Measurements from ENCODE around the gene GIGYF1. TPM values are rescaled to one million over a fixed set of nuclear protein-coding genes. Genes with fewer than 3 reads are reported as not detected.
A peak's percentile ranks its signal among the peaks of the same experiment; 100 is the strongest.

Gene GIGYF1
- total and polyA plus RNA-seq, 2 of the 13 experiments (the other 11 are each of a cell fraction or from before 2014, with no cell fraction given) = 7.6 to 16.1 TPM

DNA sequence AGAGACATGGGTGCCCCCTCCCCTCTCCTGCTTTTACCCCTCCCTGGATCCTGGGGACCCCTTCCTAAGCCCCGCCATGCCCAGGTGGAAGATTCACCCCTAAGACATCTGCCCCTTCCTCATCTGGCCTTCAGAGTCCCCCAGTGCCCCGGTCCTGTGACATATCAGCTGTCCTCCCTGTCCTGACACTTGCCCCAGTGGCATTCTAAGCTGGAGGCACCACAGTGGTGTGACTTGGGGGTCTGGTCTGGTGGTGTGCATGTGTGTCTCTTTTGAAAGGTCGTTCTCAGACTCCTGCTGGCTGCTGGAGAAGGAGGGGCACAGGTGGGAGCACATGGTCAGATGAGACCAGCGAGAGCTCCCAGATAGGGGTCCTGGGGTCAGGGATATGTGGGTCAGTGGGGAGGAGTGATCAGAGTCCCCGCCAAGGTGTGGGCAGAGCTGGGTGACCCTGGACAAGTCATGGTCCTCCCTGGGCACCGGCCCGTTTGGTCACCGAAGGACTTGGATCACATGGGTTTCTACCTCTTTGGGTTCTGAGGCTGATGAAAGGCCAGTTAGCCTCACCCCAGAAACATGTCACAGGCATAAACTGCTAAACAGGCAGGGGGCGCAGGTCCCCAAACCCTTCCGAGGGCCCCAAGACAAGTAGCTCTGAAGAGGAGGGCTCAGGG lies 52.1 kb downstream of the GIGYF1 start (continued):
- TF ChIP-seq ZNF318 (CRISPR knock-in tag; IDR thresholded peaks at IDR 0.05) (no peak), ZNF354B (CRISPR knock-in tag; IDR thresholded peaks at IDR 0.05) (no peak), ZHX1 (CRISPR knock-in tag; IDR thresholded peaks at IDR 0.05; ENCODE audit: low read depth) (0 out of 2 replicates have a peak, but pooled peaks have one; percentile 27), CREB3 (CRISPR knock-in tag; IDR thresholded peaks at IDR 0.05) (0 out of 2 replicates have a peak, but pooled peaks have one; percentile 28), CC2D1A (CRISPR knock-in tag; IDR thresholded peaks at IDR 0.05) (no peak)

Data from HepG2 (cell line).